BE2C (cell line): Measurements from ENCODE around the gene CPNE8.

ENCODE experiments used
- DNase-seq: peaks from one replicate; pipeline ENCODE4 v3.0.0-alpha.2; 2020
- H3K27me3 ChIP-seq: fragments of 250-450 bp; sonication (Bioruptor Pico); 2 replicates; pipeline ENCODE4 v1.5.1; 2020; ENCODE audit warnings: mild to moderate bottlenecking
- H3K36me3 ChIP-seq: fragments of 250-450 bp; sonication (Bioruptor Pico); 2 replicates; pipeline ENCODE4 v1.5.1; 2020; ENCODE audit warnings: mild to moderate bottlenecking
- H3K4me1 ChIP-seq: fragments of 250-450 bp; sonication (Bioruptor Pico); 2 replicates; pipeline ENCODE4 v1.5.1; 2020
- H3K4me3 ChIP-seq: 2 replicates; pipeline ENCODE4 v1.5.1; 2011; ENCODE audit warnings: low read depth, low read length
- H3K9me3 ChIP-seq: fragments of 250-450 bp; sonication (Bioruptor Pico); 2 replicates; pipeline ENCODE4 v1.5.1; 2020
- TF ChIP-seq, protein P1 (sequence below): IDR thresholded peaks from 2 replicates; pipeline ENCODE4 v1.5.1; 2012; ENCODE audit warnings: mild to moderate bottlenecking, low read depth, low read length

CPNE8 gene

DNA sequence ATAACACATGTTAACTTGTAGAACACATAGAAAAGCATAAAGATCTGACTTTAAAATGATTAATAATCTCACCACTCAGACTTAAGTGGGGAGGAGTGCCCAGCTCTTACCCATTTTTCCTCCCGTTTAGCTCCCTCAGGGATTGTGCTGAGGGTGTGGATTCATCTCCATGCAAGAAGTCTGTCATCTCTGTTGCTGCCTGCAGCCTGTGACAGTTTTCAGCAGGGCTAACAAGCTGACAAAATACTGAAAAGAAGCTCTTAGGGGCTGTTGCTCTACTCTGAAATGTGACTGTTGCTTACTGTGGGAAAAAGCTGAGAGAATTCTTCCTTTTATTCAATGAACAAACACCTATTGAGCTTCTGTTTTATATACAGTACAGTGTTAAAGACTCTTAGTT is 216.2 kb downstream of the CPNE8 start:
- no peaks in the 10 kb centered on the region for H3K27me3 ChIP-seq
- DNase-seq = no peak
- H3K4me1 ChIP-seq = no peaks in the 10 kb centered on the region
- H3K9me3 ChIP-seq = no peaks in the 10 kb centered on the region
- peaks cover 30% of the 10 kb centered on the region for H3K36me3 ChIP-seq
- TF ChIP-seq, protein P1, sequence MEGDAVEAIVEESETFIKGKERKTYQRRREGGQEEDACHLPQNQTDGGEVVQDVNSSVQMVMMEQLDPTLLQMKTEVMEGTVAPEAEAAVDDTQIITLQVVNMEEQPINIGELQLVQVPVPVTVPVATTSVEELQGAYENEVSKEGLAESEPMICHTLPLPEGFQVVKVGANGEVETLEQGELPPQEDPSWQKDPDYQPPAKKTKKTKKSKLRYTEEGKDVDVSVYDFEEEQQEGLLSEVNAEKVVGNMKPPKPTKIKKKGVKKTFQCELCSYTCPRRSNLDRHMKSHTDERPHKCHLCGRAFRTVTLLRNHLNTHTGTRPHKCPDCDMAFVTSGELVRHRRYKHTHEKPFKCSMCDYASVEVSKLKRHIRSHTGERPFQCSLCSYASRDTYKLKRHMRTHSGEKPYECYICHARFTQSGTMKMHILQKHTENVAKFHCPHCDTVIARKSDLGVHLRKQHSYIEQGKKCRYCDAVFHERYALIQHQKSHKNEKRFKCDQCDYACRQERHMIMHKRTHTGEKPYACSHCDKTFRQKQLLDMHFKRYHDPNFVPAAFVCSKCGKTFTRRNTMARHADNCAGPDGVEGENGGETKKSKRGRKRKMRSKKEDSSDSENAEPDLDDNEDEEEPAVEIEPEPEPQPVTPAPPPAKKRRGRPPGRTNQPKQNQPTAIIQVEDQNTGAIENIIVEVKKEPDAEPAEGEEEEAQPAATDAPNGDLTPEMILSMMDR = no peak
- no peak overlapping the region for H3K4me3 ChIP-seq

DNA sequence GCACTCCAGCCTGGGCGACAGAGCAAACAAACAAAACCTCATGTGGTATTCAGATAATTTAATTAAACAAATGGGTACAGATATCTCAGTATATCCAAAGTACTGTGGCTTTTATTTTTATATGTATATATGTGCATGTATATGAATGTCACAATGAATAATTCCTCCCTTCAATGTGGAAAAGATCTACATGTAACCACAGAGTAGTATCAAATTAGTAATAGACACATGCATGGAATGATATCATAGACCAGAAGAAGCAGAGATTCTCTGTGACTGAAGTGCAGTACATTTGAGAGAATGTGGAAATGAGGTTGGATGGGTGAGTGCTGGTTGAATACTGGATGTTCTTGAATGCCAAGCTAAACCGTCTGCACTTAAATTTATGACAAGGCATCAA is 222.9 kb downstream of the CPNE8 start:
- Histone ChIP-seq H3K4me3 (no peak overlapping the region), H3K36me3 (peaks cover 23% of the 10 kb centered on the region), H3K9me3 (no peaks in the 10 kb centered on the region), H3K4me1 (no peaks in the 10 kb centered on the region), H3K27me3 (no peaks in the 10 kb centered on the region)
- DNase-seq = no peak
- TF ChIP-seq, protein P1 = no peak

DNA sequence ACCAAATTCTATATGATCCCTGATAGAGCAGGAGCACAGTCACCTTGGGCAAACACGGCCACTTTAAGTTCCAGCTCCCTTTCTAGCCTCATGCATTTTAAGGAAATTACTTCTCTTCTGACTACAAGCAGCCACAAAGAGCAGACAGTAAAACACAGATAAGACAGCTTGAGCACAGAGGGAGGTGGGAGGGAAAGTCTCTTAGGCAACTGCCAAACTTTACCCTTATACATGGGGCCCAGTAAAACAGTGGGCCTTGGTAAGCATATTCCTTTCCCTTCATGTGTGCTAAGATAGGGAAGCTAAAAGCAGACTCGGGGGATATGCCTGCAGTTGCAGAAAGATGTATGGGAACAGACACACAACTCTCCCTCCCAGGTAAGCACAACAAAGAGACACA is 235.9 kb downstream of the CPNE8 start:
- H3K27me3 ChIP-seq = no peaks in the 10 kb centered on the region
- peaks cover 36% of the 10 kb centered on the region for H3K4me1 ChIP-seq
- no peak for DNase-seq
- TF ChIP-seq, protein P1 = no peak
- no peaks in the 10 kb centered on the region for H3K9me3 ChIP-seq
- H3K4me3 ChIP-seq = no peak overlapping the region
- peaks cover 11% of the 10 kb centered on the region for H3K36me3 ChIP-seq

DNA sequence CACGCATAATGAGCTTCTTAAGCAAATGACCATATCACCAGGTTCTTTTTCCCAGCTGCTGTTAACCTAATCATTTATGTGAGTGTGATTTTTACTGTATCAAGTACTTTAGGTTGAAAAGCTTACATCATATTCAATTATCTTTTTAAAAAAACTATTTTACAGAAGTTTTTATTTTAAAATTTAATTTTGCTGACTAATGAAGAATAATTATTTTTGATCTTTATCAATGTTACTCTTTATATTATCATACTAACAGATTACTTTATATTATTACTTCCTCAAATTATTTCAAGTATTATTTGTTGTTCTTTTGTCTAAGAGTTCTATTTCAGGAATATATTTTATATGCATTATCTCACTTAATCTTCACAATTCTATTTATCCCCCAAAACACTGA is 236.3 kb downstream of the CPNE8 start:
- no peaks in the 10 kb centered on the region for H3K9me3 ChIP-seq
- H3K36me3 ChIP-seq = peaks cover 7% of the 10 kb centered on the region
- no peak for DNase-seq
- TF ChIP-seq, protein P1 = no peak
- H3K4me1 ChIP-seq = peaks cover 32% of the 10 kb centered on the region
- H3K4me3 ChIP-seq = no peak overlapping the region
- H3K27me3 ChIP-seq = no peaks in the 10 kb centered on the region

DNA sequence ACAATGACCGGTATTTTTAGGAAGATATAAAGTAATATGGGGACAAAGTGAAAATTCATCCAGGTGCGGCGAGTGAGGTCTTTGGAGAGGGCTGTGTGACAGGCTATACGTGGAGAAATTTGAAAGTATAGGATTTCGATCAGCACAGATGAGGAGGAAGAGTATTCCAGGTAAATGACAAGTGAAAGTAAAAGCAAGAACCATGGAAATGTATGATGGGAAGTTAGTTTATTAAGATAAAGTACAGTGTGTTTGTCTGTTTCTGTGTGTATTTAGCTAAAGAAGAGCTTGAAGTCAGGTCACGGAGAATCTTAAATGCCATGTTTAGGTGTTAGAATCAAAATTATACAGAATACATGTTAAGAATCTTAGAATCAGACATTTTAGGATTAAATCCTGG is 239.0 kb downstream of the CPNE8 start:
- no peaks in the 10 kb centered on the region for H3K9me3 ChIP-seq
- H3K36me3 ChIP-seq = no peaks in the 10 kb centered on the region; the same call in 1 of the 2 replicates
- no peak overlapping the region for H3K4me3 ChIP-seq
- peaks cover 24% of the 10 kb centered on the region for H3K4me1 ChIP-seq
- H3K27me3 ChIP-seq = no peaks in the 10 kb centered on the region
- TF ChIP-seq, protein P1 = no peak
- no peak for DNase-seq

DNA sequence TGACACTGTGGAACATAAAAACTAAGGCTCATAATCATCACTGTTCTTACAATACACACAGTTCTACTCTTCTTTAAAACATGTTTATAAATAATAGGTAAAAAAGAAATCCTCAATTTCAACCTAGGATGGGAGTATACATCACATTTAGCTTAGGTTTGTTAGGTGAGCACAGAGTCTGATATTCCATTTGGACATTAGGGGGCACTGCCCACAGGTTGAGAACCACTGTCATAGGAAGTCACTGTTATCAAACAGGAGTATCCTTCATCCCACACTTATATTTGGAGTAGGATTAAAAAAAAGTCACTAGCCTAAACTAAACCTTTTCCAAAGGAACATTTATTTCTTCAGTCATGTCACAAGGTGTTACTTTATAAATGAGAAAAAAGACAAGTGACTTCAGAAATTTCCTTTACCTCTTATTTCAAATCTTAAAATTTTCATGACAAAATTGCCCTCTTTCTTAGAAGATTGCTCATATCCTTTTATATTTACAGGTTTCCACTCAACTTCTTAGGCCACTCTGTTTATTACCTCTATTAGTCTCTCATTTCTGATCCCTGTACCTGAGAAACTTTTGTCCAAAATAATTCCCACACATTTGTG is 240.6 kb downstream of the CPNE8 start:
- H3K4me1 ChIP-seq = peaks cover 20% of the 10 kb centered on the region
- no peaks in the 10 kb centered on the region for H3K27me3 ChIP-seq
- DNase-seq = peak; percentile 55
- H3K36me3 ChIP-seq = no peaks in the 10 kb centered on the region; the same call in 1 of the 2 replicates
- no peaks in the 10 kb centered on the region for H3K9me3 ChIP-seq
- TF ChIP-seq, protein P1 = peak; percentile 89
- H3K4me3 ChIP-seq = no peak overlapping the region
